NCI-H2171 (cell line): ENCODE data around the gene HIRA.
"Not testable (repeated sequence)": the region's sequence is repeated elsewhere in the genome, so short reads cannot be mapped to it uniquely, and the experiment has no call there.

ENCODE experiments used
- DNase-seq: peaks from one replicate; lab custom pipeline; 2025; lab: John Stamatoyannopoulos, UW

HIRA gene

DNA sequence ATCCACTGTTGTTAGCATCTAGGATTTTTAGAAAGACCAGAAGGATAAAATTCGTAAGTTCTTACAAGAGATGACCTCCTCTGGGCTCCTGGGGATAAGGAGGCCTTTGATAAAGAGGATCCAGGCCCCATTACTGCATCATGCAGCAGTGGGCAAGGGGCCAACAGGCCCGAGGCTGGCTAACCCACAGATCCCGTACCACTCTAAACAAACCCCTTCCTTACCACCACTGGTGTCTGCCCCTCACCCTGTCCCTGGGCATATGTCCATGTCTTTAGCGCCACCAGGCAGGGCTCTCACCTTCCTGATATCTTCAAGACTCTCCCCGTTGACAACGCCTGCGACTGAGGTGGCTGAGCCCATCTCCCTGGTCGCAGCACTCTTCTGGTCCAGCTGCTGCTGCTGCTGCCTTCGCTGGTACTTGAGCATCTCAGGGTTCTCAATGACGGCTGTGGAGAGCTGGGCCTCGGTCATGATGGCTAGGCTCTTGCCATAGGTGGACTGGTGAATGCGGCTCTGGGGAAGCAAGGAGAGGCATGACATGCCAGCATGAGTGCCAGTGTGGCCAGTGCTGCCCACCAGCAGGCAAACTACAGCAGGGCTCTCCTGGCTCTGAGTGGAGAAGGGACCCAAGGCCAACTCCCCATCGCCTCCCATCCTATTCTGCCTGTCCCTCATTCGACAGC is 46.2 kb downstream of the HIRA start:
- no peak for DNase-seq

DNA sequence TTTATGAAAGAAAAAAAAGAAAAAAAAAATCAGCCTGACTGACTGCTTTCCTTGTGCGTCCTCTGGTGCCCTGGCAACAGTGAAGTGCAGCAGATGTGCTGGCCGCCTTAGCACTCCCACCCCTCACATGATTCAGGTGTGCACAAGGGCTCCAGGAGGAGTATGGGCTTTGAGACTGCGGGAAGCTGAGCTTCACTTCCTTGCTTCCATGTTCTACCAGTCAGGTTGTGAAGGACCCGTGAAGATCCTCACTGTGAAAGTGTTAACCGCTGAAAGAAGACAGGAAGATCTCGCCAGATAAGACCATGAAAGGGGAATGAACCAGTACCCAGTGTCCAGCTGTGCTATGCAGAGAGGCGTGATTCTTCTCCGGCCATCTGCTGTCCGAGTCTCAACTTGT is 48.2 kb downstream of the HIRA start:
- DNase-seq, result no peak

DNA sequence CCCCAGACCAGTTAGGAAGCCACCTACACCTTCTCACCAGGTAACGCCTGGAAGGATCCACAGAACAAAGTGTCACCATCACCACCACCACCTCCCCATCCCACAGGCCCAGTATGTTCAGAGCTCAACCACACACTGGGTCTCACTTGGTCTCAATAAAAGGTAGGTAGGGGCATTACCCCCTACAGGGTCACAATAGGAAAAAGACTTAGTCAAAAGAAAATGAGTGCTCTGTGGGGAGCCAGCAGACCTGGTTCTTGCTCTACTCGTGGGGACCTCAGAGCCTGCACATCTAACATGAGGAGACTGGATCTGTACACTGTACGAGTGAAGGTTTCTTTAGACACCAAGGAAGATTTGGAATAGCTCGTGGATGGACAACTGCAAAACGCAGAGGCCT is 49.3 kb downstream of the HIRA start:
- no peak for DNase-seq

DNA sequence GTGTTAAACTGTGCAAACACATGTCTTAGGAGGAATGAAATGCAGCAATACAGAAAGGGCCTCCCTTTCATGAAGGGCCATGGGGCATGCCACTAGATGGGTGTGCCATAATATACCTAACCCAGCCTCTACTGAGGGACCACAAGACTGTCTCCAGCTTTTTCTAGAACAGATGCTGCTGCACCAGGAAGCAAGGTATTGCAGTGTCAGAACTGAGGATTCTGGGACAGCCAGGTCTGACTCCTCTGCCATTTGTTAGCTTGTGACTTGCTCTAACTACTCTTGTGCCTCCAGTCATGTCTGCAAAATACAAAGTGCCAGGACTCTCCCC is 53.2 kb downstream of the HIRA start:
- DNase-seq, result no peak

DNA sequence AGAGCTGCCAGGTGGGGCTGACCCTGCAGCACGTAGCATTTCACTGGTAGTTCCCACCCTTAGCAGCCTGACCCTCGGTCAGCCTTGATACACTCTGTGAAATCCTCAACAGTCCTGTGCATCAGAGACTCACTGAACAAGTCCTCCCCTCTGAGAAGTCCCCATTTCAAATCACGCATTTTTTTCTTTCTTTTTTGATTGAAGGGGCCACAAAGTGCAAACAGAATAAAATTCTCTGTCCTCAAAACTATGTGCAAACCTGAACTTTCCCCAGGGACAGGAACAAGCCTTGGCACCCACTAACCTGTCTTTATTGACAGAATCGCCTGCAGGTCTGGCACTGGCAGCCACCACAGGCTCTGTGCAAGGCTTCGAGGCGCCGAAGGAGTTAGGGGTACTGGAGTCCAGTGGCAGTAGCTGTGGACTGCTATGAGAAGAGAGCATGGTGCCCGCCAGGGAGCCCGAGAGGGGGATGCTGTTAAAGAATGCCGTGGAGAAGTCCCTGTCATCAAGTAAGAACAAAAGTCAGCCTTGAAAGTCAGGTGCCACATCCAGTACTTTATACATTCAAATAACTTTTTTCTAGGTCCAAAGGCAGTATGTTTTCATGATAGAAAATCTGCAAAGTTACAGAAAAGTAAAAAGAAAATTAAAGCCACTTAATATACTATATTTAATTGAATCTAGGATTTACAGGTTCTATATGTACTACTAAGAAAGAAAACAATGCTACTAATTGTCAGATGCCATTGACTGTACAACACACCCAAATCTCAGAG is 53.8 kb downstream of the HIRA start:
- DNase-seq, result no peak

DNA sequence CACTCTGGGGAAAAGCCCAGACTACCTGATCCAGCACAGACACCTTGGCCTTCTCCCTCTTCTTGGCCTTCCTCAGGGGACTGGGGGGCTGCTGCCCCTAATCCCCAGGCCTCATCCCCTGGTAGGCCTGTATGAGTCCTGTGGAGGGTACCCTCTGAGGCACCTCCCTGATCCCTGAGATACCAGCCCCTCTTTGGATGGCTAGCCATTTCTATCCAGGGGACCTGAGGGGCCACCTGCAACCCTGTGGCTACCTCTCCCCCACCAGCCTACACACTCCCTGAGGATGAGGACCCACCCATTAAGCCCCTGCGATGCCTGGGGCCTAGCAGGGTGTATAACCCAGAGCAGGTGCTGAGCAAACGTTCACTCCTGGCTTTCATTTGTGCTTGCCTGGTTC is 54.6 kb downstream of the HIRA start:
- no peak for DNase-seq

DNA sequence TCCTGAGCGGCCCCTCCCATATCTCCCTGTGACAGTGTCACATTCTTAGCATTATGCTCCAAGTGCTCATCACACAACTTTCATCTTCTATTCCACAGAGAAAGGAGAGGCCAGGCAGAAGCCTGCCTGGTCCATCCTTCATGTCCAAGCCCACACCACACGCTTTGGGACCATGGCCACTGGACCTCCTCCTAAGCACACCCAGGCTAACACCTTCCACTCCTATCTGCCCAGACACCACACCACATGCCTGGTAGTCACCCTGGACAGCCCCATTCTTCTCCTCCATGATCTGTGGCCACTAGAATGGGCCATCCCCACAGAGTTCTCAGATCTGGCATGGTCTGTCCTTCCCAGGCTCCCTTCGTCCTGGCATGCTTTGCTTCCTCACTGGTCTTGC is 55.3 kb downstream of the HIRA start:
- DNase-seq, result no peak

DNA sequence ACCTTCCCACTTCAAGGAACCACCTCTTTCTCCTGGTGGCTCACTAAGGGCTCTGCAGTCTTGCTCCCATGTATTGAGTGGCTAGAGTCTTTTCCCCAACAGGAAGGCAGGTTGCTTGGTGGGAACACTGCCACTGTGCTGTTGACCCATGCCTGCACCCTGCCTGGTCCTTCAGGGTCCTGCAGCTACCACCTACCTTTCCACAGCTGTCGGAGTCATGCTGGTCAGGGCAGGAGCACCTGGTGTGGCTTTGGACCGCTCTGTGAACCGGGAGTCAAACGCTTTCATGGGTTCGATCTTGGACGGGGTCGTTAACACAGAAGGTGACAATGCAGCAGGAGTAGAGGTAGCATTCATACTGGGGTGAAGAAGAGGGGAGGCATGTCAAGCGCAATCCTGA is 56.1 kb downstream of the HIRA start:
- no peak for DNase-seq

DNA sequence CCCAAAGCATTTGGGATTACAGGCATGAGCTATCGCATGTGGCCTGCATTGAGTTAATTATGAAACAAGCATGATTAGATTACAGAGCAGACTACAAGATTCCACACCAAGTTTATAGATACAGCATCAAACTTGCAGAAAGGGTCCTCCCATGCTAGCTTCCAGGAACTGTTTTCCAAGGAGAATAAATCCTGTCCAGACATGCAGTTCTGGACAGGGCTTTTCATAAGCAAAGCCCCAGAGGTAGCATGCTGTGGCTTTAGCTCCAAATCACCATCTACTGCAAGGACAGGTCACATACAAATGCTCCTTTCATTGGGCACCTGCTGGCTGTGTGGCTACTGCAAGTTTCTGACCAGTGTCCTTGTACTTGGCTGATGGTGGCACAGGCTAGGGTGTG is 57.1 kb downstream of the HIRA start:
- no peak for DNase-seq

DNA sequence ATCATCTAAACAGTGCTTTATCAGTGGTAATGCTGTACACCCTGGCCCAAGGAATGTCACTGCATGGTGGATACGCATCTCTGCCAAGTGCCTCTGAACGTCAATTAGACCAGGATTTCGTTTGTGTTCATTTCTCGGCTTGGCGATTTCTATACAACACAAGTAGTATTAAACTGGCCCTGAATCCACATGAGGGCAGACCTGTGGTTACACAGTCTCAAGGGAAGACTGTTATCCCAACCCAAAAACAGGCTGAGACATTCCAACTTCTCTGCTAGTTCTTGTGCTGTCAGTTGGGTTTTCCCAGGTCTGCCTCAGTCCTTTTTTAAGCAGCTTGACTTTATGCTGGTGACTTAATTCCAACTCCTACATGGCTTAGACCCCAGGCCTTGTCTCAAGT is 58.1 kb downstream of the HIRA start:
- DNase-seq, result no peak

DNA sequence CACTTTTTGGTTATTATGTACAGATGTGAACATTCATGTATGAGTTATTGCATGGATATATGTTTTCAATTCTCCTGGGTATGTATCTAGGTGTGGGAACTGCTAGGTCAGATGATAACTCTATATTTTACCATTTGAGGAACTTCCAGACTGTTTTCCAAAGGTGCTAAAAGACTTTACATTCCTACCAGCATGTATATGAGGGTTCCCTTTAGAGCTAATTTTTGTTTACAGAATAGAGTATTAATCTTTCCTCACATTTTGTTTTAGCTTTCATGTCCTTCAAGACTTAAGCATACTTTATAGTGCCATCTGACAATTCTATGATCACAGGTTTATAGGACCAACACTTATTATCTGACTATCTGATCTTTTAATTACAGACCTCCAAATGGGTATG is 59.6 kb downstream of the HIRA start:
- DNase-seq, result no peak

DNA sequence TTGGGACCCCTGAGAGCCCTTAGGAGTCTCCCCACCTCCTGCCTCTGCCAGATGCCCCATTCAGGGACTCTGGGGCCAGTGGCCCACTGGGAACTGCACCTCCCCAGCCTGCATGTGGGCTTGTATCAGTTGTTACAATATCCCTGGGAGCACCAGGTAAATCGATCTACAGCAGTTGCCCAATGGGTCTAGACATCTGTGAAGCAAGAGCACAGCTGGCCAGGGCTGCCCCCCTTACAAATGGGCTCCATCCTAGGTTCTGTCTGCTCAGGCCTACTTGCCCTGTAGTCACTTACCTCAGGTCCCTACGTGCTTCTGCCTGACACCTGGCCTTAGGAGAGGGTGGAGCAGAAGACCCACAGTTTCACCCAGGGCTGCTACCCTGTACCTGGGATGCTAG is 62.7 kb downstream of the HIRA start:
- DNase-seq, result no peak

DNA sequence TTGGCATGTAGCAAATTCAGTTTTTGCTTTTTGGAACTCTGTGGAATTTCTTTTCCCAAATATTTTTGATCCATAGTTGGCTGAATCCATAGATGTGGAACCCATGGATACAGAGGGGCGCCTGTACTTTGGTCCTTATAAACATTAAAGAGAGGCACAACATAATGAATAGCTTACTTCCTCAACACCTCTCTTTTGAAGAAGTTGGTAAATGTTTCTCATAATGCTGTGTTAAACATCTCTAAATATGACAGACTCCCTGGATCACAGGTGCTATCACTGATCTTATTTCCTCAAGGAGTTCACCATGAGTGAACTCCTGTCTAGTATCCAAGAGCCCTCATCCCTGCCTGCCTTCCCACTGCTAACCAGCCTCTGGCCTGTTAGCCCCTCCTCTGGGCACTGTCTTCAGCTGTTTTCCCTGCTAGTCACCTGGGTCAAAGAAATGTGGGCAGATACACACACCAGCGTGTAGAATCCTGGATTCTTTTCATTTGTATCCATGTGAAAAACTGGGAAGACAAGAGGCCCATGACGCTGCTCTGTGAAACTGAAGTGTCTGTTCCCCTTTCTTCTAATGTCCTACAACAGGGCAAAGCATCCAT is 63.7 kb downstream of the HIRA start:
- DNase-seq, result no peak

DNA sequence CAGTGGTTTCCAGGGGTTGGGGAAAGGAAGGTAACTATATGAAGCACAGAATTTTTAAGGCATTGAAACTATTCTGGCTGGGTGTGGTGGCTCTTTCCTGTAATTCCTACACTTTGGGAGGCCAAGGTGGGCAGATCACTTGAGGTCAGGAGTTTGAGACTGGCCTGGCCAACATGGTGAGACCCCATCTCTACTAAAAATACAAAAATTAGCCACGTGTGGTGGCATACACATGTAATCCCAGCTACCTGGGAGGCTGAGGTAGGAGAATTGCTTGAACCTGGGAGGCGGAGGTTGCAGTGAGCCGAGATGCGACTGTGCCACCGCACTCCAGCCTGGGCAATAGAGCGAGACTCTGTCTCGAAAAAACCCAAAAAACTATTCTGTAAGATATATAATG is 68.0 kb downstream of the HIRA start:
- DNase-seq, result not testable (repeated sequence)

DNA sequence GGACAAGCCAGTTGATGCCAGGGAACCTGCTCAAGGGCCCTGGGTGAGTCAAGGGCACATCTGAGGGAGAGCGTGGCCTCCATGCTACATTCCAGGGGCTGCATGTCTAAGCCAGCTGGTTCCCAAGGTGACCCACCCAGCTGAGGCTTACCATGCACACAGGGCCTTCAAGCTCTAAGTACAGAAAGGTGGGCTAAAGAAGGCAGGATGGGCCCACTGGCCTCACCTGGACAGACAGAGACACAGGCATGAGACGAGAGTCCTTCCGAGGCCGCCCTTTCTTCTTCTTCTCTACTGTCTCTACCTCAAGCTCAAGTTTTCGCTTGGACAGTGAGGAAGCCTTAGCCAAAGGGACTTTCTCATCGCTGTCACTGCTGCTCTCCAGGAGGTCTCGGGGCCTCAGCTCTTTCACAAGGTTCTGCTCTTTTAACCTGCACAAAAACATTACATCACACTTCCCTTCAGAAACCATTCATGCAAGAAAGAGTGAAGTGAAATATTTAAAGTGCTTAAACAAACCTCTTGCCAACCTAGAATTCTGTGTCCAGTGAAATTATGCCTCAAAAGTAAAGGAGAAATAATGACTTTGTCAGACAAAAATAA is 69.9 kb downstream of the HIRA start:
- DNase-seq, result no peak

DNA sequence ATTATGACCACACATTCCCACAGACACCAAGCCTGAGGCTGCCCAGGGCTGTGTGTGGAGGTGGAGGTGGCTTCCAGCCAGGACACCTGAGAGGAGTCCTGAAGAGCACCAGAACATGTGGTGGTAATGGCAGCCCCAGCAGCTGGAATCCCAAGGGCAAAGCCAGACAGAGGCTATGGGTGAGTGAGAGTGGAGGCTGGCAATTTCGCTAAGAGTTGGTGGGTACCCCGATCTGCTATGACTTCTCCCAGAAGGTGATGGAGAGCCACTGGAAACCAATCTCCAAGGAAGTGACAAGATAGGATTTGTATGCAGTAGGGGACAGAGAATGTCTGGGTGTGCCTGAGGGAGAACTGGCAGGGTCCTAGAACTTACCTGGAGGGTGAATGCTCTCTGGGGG is 70.7 kb downstream of the HIRA start:
- DNase-seq, result no peak

DNA sequence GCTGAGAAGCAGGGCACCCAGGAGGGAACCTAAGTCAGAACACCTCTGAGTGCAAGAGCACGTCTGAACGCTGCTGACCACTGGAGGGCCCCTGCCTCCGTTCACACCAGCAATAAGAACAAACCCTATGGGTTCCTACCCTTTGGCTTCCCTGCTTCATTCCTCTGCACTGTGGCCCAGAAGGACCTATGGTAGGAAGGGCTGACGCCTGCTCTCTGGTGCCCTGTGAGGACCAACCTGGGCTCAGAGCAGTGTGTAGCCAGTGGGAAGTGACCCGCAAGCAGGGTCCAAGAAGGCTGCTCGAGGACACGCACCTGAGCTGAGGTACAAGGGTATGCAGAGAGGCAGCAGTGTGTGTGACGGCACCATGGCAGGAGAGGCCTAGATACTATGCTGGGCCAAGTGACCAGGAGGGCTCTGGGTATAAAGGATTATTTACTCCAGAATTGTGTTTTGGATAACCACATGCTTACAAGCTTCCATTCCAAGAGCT is 71.2 kb downstream of the HIRA start:
- no peak for DNase-seq

DNA sequence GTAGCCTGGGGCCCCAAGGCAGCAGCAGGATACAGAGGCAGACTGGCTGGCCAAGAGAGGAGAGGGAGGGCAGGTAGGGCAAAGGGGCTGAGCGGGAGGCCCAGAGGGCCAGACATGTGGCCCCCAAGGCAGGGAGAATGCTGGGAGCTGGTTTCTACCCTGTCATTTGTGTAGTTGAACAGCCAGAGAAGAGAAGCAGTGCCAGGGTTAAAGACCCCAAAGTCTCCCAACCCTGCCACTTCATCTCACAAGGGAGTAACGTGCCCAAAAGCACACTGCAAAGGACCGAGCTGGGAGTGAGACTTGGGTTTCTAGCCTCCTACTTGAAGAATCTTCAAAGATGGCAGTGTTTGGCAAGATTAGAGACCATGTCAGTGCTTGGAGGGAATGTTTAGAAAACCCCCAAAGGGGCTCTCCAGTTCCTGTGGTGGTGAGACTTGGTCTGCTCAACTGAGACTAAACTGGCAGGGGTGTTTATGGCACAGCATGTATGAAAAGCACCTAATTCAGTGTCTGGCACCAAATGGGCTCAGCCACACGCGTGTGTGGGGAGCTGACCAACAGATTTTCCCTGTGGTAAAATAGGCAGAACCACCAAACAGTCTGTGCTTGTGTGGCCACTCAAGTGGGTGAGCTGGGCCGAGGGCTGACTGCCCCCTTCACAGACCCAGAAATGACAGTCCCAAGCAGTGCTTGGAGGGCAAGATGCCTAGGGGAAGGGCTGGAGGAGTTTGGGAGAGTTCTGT is 71.8 kb downstream of the HIRA start:
- no peak for DNase-seq

DNA sequence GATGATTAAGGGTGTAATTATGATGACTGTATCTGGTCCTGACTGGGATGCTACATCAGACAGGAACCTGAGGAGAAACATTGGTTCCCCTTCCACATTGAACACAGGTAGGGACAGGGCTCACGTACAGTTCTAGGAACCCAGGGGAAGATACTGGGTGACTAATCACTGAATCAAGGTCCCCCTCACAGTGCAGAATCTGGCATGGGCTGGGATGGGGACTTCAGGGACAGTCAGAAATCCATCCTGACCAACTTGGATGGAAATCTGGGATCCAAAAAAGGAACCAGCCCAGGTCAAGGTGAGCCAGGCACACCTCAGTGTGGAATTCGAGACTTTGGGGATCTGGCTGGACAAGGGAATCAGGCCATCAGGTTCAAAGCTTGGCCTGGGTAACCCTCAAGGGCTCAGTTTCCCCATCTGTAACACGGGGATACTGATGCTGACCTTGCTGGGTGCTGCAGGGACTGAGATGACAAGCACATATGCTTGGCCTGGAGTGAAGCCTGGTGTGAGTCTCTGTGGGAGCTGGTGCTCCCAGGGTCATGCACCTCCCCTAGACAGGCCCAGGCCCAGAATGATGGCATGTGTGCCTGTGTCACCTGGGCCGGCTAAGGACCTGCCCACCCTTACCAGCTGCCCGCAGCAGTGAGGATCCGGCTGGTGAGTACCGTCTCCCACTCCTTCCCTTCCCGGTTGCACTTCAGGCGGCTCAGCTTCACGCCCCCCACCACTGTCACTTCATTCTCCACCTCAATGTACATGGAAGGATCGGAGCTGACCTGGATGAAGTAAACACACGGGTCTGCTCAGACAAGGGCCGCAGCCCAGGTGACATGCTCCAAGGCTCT is 72.6 kb downstream of the HIRA start:
- no peak for DNase-seq

DNA sequence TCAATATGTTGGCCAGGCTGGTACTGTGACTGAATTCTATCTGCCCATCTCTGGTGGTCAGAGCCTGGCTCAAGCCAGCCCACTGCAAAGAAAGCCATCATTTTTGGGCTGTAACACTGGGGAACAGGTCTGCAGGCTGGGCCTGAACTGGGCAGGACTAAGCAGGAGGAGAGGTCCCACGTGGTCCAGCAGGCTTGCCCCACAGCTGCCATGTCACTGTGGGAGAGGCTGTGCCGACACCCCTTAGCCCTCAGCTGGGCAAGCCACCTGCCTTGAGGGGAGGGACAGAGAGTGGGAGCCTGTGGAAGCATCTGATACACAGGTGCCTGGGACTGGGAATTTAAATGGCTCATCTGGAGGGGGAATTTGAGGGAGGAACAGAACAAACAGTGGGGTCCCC is 73.3 kb downstream of the HIRA start:
- DNase-seq, result no peak
